Stimulated activated CD4-positive, alpha-beta T cell treated with anti-CD3 and anti-CD28 coated beads, TNF-alpha, amount 100 ng/mL, for 24 hours (primary cell): ENCODE results near the gene C11orf91.
"Not testable (repeated sequence)": the region's sequence is repeated elsewhere in the genome, so short reads cannot be mapped to it uniquely, and the experiment has no call there.

Source experiments
- DNase-seq, 3 experiments: peaks; one replicate each; pipeline ENCODE4 v3.0.0-alpha.2; 2020; ENCODE audit warnings: low read depth in 3 of 3

Gene C11orf91

DNA sequence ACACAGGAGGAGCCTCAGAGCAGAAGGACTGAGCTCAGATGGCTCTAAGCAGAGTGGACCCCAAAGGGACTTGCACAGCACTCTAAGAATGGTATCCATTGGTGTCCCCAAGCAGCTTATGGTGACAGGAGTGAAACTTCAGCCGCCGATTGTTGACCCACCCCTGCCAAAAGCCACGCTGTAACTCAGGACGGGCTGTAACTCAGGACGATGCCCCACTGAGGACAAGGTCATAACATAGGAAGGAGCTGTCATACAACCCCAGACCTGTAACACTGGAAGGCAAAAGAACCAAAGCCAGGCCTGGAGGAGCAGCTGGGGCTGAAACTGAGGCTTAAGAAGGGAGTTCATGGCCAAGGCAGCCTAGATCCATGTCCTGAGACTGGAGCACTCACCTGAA, 21.4 kb upstream of the C11orf91 start:
- no peak for DNase-seq

DNA sequence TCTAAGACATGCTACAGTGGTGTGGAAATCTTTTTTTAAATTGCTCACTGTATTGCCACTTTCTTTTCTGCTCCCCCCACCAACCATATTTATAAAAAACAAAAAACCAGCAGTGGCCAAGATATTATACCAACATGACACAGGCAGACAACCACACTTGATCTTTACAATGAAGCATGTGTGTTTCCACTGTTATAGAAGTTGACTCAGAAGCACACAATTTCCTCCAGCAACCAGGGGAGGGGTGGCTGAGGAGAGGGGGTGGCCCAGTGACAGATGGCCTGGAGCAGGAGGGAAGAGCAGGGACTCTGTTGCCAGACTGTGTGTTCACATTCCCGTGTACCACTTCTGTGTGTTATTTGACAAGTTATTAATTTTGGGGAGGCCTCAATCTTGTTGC, 20.8 kb upstream of the C11orf91 start:
- DNase-seq: no peak

DNA sequence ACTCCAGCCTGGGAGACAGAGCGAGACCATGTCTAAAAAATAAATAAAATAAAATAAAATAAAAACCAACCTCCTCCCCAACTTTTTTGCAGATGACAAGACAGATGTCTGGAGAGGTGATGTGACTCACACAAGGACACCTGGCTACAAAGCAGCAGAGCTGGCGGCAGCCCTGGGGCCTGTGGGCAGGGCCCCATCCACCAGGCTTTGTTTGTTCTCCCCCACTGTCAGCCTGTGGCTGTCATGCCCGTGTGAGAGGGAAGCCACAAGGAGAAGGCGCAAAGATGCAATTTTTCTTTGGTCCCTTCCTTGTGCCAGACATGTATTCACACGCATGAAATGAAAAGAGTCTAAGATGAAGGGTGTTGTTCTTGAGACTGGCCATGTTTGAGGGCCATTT, 19.0 kb upstream of the C11orf91 start:
- no peak for DNase-seq

DNA sequence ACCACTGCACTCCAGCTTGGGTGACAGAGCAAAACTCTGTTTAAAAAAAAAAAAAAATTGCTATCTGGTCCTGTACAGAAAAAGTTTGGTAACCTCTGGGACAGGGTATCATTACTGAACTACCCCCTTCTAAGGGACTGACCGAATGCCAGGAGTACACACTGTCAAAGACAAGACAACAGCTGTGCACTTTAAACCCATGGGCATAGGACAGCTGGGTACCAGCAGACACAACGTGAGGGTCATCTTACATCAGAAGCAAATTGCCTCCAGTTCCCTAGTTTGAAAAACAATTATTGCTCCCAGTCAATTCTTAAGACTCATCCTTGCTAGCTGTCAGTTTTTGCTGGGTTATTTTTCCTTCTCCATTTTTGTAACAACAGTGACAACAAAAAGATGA, 17.8 kb upstream of the C11orf91 start:
- DNase-seq: no peak

DNA sequence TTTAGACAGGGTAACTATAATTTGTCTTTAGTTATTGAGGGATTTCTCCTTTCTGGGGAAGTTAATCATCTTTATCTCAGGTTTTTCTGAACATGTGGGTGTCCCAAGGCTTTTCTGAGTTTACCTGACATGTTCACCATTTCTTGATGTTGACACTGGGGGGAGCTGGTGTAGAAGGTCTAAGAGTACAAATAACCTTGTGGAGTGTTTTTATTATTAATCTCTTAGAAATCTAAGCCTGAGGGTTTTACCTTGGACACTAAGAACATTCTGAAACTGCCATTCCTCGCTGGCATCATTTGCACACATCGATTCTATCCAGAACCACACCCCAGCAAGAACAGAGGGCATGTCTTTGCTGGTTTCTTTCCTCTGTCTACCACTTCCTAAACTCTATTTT, 15.6 kb upstream of the C11orf91 start:
- no peak for DNase-seq

DNA sequence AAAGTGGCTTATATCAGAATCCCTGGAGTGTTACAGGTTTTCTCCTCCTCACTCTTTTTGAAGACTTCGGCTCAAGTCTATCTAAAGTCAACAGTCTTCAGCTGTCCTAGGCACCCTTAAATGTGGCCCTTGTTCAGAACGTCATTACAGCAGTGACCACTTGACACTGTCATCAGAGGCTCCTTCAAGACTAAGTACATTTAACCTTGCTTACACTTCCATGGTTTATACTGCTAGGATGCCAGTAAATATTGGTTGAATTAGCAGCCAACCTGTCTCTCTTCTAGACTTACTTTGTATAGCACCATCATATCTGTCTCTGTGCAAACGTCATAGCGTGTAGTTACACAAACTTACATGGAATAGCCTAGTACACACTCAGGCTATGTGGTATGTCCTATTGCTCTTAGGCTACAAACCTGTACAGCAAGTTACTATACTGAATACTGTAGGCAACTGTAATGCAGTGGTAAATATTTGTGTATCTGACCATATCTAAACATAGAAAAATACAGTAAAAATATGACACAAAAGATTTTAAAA, 13.3 kb upstream of the C11orf91 start:
- no peak for DNase-seq

DNA sequence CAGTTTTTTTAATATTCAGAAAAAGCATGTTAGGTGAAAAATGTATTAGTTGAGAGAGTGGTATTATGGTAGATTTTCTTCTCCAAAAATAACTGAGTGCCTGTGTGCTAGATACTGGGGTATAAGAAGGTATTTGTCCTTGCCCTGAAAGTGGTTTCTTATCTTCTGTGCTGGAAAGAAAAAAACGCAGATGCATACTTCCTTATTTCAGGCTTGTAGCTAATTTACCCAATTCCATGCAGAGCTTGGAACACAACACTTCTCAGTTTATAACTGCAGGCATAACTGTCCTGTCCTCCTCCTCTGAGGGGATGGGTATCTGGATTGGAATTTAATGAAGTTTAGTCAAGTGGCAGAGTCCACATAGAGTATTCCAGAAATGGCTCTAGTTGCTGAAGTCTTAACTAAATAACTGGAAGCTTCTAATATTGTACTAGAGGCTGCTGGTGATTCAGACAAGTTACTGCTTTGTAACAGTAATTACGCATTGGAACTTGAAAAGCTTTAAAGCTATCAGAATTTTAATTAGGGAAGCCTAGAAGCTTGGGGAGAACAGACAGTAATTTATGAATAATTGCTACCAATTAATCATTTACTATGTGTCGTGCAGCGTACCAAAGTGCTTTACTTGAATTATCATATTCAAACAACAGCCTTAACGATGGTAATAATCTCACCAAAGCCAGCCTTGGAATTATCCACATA, 12.7 kb upstream of the C11orf91 start:
- no peak for DNase-seq

DNA sequence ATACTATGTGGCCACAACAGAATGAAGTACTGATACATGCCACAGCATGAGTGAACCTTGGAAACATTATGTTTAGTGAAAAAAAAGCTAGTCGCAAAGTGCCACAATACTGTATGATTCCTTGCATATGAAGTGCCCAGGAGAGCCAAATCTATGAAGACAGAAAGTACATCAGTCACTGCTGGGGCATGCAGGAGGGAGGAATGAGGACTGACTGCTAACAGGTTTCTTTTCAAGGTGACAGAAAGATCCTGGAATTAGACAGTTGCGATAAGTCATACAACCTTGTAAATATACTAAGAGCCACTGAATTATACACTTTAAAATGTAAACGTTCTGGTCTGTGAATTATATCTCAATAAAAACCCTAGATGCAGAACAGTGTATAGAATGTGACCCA, 11.8 kb upstream of the C11orf91 start:
- DNase-seq: no peak

- no peak for DNase-seq
Observed at GRCh38 chr11:33709466-33709865, 8.8 kb upstream of the C11orf91 start.

DNA sequence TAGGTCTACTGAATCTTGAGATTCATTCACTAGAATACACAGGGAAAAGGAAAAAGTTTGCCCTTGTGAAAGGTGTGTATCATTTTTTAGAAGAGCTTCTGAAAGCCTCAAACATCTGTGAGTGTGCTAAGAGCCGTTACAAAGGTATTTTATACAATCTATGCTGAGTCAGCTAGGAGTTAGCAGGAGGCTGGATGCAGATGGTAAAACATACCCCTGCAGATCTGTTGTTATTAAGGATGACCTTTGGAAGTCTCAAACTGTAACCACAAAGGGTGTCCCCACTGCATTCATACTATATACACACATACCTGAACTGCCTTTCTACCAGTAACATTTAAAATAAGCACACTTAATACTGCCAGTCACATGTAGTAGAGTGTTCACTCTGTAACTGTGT, 8.4 kb upstream of the C11orf91 start:
- no peak for DNase-seq

DNA sequence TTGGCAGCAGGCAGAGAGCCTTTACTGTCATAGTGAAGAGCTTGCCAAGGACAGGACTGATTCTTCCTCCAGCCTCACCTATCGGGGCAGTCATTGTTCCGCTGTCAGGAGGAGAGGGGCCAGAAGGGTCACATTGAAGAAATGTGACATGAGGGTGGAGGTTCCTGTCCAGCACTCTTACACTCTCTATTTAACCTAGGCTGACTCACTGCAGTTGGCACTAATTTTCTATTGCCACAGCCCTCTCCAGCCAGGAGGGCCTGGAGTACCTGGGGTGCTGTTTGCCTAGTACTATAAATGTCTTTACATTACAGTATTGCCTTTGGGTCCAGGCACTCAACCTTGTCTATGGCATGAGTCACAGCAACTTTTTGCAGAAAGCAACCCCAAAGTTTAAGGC, 7.2 kb upstream of the C11orf91 start:
- not testable (repeated sequence) for DNase-seq

DNA sequence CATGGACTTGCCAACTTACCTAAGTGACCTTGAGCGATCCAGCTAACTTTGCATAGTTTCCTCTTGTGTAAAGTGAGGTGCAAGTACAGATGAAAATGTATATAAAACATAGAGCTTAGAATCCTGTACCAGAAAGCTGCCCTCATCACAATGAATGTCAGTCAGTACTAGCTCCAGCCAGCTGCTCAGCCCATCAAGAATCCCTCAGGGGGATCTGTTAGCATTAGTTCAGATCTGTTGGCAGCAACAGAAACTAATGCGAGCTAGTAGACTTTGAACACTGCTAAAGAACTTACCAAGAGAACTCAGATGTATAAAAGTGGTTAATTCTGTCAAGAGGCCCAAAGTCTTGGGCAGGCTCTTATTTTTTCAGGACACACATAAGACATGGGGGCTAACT, 6.3 kb upstream of the C11orf91 start:
- no peak for DNase-seq

- no peak for DNase-seq
Observed at GRCh38 chr11:33706546-33706945, 5.9 kb upstream of the C11orf91 start.

GRCh38 chr11:33704240-33705002, 3.8 kb upstream of the C11orf91 start:
- no peak for DNase-seq

GRCh38 chr11:33703788-33704187, 3.2 kb upstream of the C11orf91 start:
- DNase-seq: no peak

DNA sequence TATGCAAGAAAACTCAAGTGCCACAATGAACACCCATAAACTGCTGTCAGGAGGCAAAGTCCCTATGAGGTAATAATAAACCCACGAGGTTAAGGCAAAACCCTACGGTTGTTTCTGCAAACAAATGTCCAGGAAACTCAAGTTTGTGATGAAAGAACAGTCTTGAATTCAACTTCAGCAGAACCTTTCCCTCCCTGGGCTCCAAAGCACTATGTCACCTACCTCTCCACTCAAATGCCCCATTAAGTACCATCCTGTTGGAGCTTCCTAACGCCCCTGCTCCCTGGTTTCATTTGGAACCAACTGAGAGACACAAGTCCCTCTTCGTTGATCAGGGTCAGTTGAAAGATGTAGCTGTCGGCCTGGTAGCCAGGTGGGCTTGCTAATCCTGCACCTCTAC, 2.6 kb upstream of the C11orf91 start:
- no peak for DNase-seq

- no peak for DNase-seq
Observed at GRCh38 chr11:33701302-33702230, 940 bp upstream of the C11orf91 start.

- DNase-seq: no peak
Observed at GRCh38 chr11:33700063-33700501, 544 bp downstream of the C11orf91 start.

- no peak for DNase-seq
Observed at GRCh38 chr11:33699515-33700062, 1.0 kb downstream of the C11orf91 start.

- DNase-seq: no peak
Observed at GRCh38 chr11:33698921-33699320, 1.7 kb downstream of the C11orf91 start.

DNA sequence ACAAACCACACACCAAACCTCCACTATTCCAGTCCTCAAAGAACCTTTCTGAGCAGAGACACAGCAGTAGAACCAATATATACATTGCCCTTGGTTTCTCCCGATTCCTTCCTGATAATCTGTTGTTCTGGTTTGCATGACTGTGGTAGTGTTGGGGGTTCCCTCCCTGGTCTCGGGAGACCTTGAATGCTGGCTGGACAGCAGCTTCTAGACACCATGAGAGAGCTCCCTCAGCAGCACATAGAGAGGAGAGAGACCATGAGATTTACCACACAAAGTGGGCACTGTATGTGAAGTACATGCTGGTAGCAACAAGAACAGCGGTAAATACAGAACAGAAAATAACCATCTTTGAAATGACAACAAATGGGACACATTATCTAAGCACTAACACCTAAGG, 2.6 kb downstream of the C11orf91 start:
- DNase-seq: no peak
